ENCODE measurements around the gene PLEKHA1. TPM values are rescaled to one million over a fixed set of nuclear protein-coding genes. Genes with fewer than 3 reads are reported as not detected.

PLEKHA1 gene
- total and polyA plus RNA-seq, 2 experiments from 2014 or later = 25.8 to 36.6 TPM

DNA sequence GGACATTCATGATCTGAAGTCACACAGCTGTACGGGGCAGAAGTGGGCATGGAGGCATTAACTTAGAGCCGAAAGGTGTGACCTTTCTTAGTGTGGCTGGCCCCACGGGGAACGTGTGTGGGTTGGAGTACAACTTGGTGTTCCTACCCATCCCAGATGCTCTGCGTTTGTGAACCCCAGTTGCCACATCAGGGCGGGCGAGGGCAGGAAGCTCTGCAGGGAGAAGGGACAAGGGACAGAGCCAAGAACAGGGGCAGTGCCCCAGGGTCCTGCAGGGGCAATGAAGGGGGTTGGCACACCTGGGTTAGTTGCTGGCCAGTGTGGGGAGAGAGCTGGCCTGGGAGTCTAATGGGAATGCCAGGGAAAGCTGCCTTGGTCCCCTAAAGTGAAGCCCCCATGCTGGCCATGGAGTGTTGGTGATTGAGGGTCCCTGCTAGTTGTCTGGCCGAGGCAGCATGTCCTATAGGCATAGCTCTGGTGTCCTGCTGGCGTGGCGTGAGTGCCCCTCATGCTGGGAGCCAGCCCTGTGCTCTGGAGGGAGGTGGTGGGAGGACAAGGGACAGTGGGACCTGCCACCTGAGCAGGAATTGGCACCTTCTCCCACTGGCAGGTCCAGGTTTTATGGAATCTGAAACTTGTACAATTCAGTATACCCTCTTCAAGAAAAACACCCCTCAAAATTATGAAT is 105.8 kb downstream of the PLEKHA1 start:
- H3K27me3 ChIP-seq (ENCODE audit: insufficient read depth) = no peaks in the 10 kb centered on the region
- peaks cover 10% of the 10 kb centered on the region for H3K9me3 Mint-ChIP-seq
- H4K20me1 ChIP-seq (replicated peaks; ENCODE audit: insufficient read depth) = no peaks in the 10 kb centered on the region
- DNase-seq (ENCODE audit: low spot score) (no peak), ATAC-seq (no peak)
- H3K36me3 Mint-ChIP-seq (ENCODE audit: low read depth) = peaks cover 6% of the 10 kb centered on the region; the same call in 2 of the 3 replicates
- no peaks in the 10 kb centered on the region for H3K79me2 ChIP-seq (replicated peaks; ENCODE audit: insufficient read depth)
- 0 out of 2 replicates have a peak, but pooled peaks cover 4% of the 10 kb centered on the region for H3F3A ChIP-seq (replicated peaks; ENCODE audit: low read depth)
- H3K36me3 ChIP-seq (ENCODE audit: insufficient read depth) = no peaks in the 10 kb centered on the region
- H3K27me3 Mint-ChIP-seq (ENCODE audit: insufficient read depth, low read depth, poor library complexity) = peaks cover 6% of the 10 kb centered on the region
- H2AFZ ChIP-seq = no peak overlapping the region
- H3K27ac ChIP-seq (ENCODE audit: low read depth) = no peak overlapping the region
- H3K4me1 ChIP-seq (ENCODE audit: insufficient read depth) = peaks cover 33% of the 10 kb centered on the region
- no peak for TF ChIP-seq JUNB (IDR thresholded peaks at IDR 0.05; ENCODE audit: unreplicated experiment)
- no peak for TF ChIP-seq STAT1 (IDR thresholded peaks at IDR 0.05; ENCODE audit: unreplicated experiment)
- TF ChIP-seq, protein P1, sequence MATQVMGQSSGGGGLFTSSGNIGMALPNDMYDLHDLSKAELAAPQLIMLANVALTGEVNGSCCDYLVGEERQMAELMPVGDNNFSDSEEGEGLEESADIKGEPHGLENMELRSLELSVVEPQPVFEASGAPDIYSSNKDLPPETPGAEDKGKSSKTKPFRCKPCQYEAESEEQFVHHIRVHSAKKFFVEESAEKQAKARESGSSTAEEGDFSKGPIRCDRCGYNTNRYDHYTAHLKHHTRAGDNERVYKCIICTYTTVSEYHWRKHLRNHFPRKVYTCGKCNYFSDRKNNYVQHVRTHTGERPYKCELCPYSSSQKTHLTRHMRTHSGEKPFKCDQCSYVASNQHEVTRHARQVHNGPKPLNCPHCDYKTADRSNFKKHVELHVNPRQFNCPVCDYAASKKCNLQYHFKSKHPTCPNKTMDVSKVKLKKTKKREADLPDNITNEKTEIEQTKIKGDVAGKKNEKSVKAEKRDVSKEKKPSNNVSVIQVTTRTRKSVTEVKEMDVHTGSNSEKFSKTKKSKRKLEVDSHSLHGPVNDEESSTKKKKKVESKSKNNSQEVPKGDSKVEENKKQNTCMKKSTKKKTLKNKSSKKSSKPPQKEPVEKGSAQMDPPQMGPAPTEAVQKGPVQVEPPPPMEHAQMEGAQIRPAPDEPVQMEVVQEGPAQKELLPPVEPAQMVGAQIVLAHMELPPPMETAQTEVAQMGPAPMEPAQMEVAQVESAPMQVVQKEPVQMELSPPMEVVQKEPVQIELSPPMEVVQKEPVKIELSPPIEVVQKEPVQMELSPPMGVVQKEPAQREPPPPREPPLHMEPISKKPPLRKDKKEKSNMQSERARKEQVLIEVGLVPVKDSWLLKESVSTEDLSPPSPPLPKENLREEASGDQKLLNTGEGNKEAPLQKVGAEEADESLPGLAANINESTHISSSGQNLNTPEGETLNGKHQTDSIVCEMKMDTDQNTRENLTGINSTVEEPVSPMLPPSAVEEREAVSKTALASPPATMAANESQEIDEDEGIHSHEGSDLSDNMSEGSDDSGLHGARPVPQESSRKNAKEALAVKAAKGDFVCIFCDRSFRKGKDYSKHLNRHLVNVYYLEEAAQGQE (IDR thresholded peaks at IDR 0.05; ENCODE audit: unreplicated experiment) = no peak
- TF ChIP-seq, protein P2, sequence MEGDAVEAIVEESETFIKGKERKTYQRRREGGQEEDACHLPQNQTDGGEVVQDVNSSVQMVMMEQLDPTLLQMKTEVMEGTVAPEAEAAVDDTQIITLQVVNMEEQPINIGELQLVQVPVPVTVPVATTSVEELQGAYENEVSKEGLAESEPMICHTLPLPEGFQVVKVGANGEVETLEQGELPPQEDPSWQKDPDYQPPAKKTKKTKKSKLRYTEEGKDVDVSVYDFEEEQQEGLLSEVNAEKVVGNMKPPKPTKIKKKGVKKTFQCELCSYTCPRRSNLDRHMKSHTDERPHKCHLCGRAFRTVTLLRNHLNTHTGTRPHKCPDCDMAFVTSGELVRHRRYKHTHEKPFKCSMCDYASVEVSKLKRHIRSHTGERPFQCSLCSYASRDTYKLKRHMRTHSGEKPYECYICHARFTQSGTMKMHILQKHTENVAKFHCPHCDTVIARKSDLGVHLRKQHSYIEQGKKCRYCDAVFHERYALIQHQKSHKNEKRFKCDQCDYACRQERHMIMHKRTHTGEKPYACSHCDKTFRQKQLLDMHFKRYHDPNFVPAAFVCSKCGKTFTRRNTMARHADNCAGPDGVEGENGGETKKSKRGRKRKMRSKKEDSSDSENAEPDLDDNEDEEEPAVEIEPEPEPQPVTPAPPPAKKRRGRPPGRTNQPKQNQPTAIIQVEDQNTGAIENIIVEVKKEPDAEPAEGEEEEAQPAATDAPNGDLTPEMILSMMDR (conservative IDR thresholded peaks at IDR 0.05; ENCODE audit: low read depth in 2 of 2) = no peak
- no peak for TF ChIP-seq POLR2AphosphoS5 (IDR thresholded peaks at IDR 0.05; ENCODE audit: low read depth)
- TF ChIP-seq, protein P3, sequence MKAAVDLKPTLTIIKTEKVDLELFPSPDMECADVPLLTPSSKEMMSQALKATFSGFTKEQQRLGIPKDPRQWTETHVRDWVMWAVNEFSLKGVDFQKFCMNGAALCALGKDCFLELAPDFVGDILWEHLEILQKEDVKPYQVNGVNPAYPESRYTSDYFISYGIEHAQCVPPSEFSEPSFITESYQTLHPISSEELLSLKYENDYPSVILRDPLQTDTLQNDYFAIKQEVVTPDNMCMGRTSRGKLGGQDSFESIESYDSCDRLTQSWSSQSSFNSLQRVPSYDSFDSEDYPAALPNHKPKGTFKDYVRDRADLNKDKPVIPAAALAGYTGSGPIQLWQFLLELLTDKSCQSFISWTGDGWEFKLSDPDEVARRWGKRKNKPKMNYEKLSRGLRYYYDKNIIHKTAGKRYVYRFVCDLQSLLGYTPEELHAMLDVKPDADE (IDR thresholded peaks at IDR 0.05) = no peak
- TF ChIP-seq CREB1 (CRISPR knock-in tag; IDR thresholded peaks at IDR 0.05; ENCODE audit: low read depth) = no peak
- TF ChIP-seq ZNF331 (CRISPR knock-in tag; IDR thresholded peaks at IDR 0.05; ENCODE audit: low read depth) = no peak
- TF ChIP-seq NANOG (IDR thresholded peaks at IDR 0.05; ENCODE audit: borderline replicate concordance) = no peak
- TF ChIP-seq EZH2phosphoT487 (IDR thresholded peaks at IDR 0.05; ENCODE audit: unreplicated experiment) = no peak
- TF ChIP-seq, protein P4, sequence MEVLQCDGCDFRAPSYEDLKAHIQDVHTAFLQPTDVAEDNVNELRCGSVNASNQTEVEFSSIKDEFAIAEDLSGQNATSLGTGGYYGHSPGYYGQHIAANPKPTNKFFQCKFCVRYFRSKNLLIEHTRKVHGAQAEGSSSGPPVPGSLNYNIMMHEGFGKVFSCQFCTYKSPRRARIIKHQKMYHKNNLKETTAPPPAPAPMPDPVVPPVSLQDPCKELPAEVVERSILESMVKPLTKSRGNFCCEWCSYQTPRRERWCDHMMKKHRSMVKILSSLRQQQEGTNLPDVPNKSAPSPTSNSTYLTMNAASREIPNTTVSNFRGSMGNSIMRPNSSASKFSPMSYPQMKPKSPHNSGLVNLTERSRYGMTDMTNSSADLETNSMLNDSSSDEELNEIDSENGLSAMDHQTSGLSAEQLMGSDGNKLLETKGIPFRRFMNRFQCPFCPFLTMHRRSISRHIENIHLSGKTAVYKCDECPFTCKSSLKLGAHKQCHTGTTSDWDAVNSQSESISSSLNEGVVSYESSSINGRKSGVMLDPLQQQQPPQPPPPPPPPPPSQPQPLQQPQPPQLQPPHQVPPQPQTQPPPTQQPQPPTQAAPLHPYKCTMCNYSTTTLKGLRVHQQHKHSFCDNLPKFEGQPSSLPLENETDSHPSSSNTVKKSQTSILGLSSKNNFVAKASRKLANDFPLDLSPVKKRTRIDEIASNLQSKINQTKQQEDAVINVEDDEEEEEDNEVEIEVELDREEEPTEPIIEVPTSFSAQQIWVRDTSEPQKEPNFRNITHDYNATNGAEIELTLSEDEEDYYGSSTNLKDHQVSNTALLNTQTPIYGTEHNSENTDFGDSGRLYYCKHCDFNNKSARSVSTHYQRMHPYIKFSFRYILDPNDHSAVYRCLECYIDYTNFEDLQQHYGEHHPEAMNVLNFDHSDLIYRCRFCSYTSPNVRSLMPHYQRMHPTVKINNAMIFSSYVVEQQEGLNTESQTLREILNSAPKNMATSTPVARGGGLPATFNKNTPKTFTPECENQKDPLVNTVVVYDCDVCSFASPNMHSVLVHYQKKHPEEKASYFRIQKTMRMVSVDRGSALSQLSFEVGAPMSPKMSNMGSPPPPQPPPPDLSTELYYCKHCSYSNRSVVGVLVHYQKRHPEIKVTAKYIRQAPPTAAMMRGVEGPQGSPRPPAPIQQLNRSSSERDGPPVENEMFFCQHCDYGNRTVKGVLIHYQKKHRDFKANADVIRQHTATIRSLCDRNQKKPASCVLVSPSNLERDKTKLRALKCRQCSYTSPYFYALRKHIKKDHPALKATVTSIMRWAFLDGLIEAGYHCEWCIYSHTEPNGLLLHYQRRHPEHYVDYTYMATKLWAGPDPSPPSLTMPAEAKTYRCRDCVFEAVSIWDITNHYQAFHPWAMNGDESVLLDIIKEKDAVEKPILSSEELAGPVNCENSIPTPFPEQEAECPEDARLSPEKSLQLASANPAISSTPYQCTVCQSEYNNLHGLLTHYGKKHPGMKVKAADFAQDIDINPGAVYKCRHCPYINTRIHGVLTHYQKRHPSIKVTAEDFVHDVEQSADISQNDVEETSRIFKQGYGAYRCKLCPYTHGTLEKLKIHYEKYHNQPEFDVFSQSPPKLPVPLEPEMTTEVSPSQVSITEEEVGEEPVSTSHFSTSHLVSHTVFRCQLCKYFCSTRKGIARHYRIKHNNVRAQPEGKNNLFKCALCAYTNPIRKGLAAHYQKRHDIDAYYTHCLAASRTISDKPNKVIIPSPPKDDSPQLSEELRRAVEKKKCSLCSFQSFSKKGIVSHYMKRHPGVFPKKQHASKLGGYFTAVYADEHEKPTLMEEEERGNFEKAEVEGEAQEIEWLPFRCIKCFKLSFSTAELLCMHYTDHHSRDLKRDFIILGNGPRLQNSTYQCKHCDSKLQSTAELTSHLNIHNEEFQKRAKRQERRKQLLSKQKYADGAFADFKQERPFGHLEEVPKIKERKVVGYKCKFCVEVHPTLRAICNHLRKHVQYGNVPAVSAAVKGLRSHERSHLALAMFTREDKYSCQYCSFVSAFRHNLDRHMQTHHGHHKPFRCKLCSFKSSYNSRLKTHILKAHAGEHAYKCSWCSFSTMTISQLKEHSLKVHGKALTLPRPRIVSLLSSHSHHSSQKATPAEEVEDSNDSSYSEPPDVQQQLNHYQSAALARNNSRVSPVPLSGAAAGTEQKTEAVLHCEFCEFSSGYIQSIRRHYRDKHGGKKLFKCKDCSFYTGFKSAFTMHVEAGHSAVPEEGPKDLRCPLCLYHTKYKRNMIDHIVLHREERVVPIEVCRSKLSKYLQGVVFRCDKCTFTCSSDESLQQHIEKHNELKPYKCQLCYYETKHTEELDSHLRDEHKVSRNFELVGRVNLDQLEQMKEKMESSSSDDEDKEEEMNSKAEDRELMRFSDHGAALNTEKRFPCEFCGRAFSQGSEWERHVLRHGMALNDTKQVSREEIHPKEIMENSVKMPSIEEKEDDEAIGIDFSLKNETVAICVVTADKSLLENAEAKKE (CRISPR knock-in tag; IDR thresholded peaks at IDR 0.05) = no peak
- TF ChIP-seq EZH2 (IDR thresholded peaks at IDR 0.05; ENCODE audit: low read depth, unreplicated experiment) = no peak
- no peak for TF ChIP-seq ZNF114 (CRISPR knock-in tag; IDR thresholded peaks at IDR 0.05)
- no peak overlapping the region for H3K27ac Mint-ChIP-seq
- no peaks in the 10 kb centered on the region for H3K9me2 ChIP-seq (ENCODE audit: insufficient read depth)
- H3K4me2 ChIP-seq = no peak overlapping the region
- no peak overlapping the region for H3K4me3 Mint-ChIP-seq
- peaks cover 39% of the 10 kb centered on the region for H3K4me1 Mint-ChIP-seq
- H3K4me3 ChIP-seq = no peak overlapping the region
